Upper lobe of left lung (tissue), 6 donors: ENCODE results near the gene CCDC18. TPM values are rescaled to one million over a fixed set of nuclear protein-coding genes. Genes with fewer than 3 reads are reported as not detected.
A peak's percentile ranks its signal among the peaks of the same experiment; 100 is the strongest.
"Not testable (repeated sequence)": the region's sequence is repeated elsewhere in the genome, so short reads cannot be mapped to it uniquely, and the experiment has no call there.

ENCODE experiments used
- ATAC-seq, 2 donors: fragments of 200-7000 bp; cut with Tn5 transposase; one replicate each; pipeline ENCODE4 v1.9.1; 2022; ENCODE audit warnings: mild to moderate bottlenecking in 2 of 2, moderate library complexity in 2 of 2; ENCODE audit not compliant: low FRiP score in 2 of 2
- DNase-seq, 2 donors: peaks; one replicate each; pipeline ENCODE4 v3.0.0-alpha.2; 2019 to 2020
- H3K27ac ChIP-seq, 4 donors: fragments of 200-600 bp; sonication (generic); one replicate each; pipeline ENCODE4 v1.5.1; 2016 to 2019
- H3K27me3 ChIP-seq, 4 donors: fragments of 200-600 bp; sonication (generic); one replicate each; pipeline ENCODE4 v1.5.1; 2017 to 2019
- H3K36me3 ChIP-seq, 4 donors: fragments of 200-600 bp; sonication (generic); one replicate each; pipeline ENCODE4 v1.5.1; 2016 to 2019
- H3K4me1 ChIP-seq, 4 donors: fragments of 200-600 bp; sonication (generic); one replicate each; pipeline ENCODE4 v1.5.1; 2018 to 2019
- H3K4me3 ChIP-seq, 4 donors: fragments of 200-600 bp; sonication (generic); one replicate each; pipeline ENCODE4 v1.5.1; 2017 to 2019; ENCODE audit warnings: mild to moderate bottlenecking in 2 of 4, moderate library complexity in 1 of 4
- H3K9me3 ChIP-seq, 4 donors: fragments of 200-600 bp; sonication (generic); one replicate each; pipeline ENCODE4 v1.5.1; 2018 to 2019
- EP300 ChIP-seq, 4 donors: sonication (generic); formaldehyde crosslinking; IDR thresholded peaks; one replicate each; pipeline ENCODE4 v1.5.1; 2017; ENCODE audit warnings: antibody characterized with exemption in 4 of 4, control low read depth in 2 of 4
- POLR2A ChIP-seq, 4 donors: fragments of 450-650 bp; IDR thresholded peaks; one replicate each; pipeline ENCODE4 v1.5.1; 2016 to 2017; ENCODE audit warnings: antibody characterized with exemption in 4 of 4, mild to moderate bottlenecking in 2 of 4
- POLR2AphosphoS5 ChIP-seq, 2 donors: sonication (generic); formaldehyde crosslinking; IDR thresholded peaks; one replicate each; pipeline ENCODE4 v1.5.1; 2017; ENCODE audit warnings: antibody characterized with exemption in 2 of 2
- WGBS, 2 donors: methylation state at CpG; one replicate each; pipeline ENCODE4 v1.1.5; 2017 to 2018; 5-methylcytosine and 5-hydroxymethylcytosine counted together
- total RNA-seq, 6 donors: library from RNA; depleted of rRNA in 4 of 6; stranded (reverse); fragments of >200 nt in 4 of 6; gene quantifications; one replicate each; pipeline versions ENCODE4 v1.1.0 to v1.2.1, GENCODE V29; 2016 to 2021
- TF ChIP-seq, protein P1 (sequence below), 6 experiments: fragments of 450-650 bp in 4 of 6; fragments of 200-600 bp in 2 of 6; sonication (generic) in 2 of 6; IDR thresholded peaks; one replicate each; pipeline ENCODE4 v1.5.1; 2016 to 2019; ENCODE audit warnings: antibody characterized with exemption in 6 of 6
- donor health status: DM: no; HTN: no; CAD: no; lungs with moderate emphysema.
- donor health status: DM: no; HTN: yes; CAD: no; lungs with severe emphysema.

The CCDC18 gene
- total RNA-seq, 6 donors from 2014 or later, result 4.1 to 14.1 (median 6.4) TPM

DNA sequence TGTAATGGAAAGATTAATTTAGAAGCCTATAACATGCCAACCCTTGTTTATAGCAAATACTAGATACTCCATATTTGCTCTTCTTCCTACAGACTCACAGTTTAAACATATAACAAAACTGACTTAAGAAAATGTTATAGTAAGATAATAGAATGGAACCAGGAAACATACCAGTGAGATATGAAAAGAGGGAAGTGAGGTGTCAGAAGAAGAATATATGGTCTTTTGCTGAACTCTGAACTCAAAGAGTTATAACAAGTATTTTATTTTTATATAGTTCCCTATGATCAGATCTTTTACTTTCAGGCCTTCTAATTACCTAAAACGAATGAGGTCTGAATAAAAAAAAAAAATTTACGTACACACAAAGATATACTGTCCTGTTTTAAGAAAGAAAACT, 21.2 kb upstream of the CCDC18 start:
- H3K36me3 ChIP-seq, result peaks cover 9 to 54% (median 17%) of the 10 kb centered on the region in 4 donors
- 65 to 80% methylated on average over 2 of the region's 2 CpGs for WGBS, 2 donors
- H3K9me3 ChIP-seq, result no peaks in the 10 kb centered on the region
- H3K27ac ChIP-seq, result no peak overlapping the region
- TF ChIP-seq EP300 (IDR thresholded peaks at IDR 0.05) (no peak), POLR2A (IDR thresholded peaks at IDR 0.05) (no peak), POLR2AphosphoS5 (IDR thresholded peaks at IDR 0.05) (no peak)
- TF ChIP-seq, protein P1, sequence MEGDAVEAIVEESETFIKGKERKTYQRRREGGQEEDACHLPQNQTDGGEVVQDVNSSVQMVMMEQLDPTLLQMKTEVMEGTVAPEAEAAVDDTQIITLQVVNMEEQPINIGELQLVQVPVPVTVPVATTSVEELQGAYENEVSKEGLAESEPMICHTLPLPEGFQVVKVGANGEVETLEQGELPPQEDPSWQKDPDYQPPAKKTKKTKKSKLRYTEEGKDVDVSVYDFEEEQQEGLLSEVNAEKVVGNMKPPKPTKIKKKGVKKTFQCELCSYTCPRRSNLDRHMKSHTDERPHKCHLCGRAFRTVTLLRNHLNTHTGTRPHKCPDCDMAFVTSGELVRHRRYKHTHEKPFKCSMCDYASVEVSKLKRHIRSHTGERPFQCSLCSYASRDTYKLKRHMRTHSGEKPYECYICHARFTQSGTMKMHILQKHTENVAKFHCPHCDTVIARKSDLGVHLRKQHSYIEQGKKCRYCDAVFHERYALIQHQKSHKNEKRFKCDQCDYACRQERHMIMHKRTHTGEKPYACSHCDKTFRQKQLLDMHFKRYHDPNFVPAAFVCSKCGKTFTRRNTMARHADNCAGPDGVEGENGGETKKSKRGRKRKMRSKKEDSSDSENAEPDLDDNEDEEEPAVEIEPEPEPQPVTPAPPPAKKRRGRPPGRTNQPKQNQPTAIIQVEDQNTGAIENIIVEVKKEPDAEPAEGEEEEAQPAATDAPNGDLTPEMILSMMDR (IDR thresholded peaks at IDR 0.05), result no peak
- ATAC-seq (no peak), DNase-seq (no peak)
- no peaks in the 10 kb centered on the region for H3K4me1 ChIP-seq
- H3K27me3 ChIP-seq, result no peaks in the 10 kb centered on the region
- H3K4me3 ChIP-seq, result no peak overlapping the region

DNA sequence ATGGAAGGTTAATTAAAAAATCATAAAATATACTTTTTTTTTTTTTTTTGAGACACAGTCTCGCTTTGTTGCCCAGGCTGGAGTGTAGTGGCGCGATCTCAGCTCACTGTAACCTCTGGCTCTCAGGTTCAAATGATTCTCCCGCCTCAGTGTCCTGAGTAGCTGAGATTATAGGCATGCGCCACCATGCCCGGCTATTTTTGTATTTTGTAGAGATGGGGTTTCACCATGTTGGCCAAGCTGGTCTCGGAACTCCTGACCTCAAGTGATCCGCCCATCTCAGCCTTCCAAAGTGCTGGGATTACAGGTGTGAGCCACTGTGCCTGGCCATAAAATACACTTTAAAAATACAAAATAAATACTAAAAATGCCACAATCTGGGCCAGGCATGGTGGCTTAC, 17.2 kb upstream of the CCDC18 start:
- not testable (repeated sequence) for H3K27me3 ChIP-seq, H3K9me3 ChIP-seq, H3K27ac ChIP-seq, DNase-seq, ATAC-seq, H3K4me3 ChIP-seq, H3K4me1 ChIP-seq
- peaks cover under 1 to 16% (median 4%) of the 10 kb centered on the region in 4 donors for H3K36me3 ChIP-seq
- 93 to 97% methylated on average over 8 of the region's 8 CpGs for WGBS, 2 donors

DNA sequence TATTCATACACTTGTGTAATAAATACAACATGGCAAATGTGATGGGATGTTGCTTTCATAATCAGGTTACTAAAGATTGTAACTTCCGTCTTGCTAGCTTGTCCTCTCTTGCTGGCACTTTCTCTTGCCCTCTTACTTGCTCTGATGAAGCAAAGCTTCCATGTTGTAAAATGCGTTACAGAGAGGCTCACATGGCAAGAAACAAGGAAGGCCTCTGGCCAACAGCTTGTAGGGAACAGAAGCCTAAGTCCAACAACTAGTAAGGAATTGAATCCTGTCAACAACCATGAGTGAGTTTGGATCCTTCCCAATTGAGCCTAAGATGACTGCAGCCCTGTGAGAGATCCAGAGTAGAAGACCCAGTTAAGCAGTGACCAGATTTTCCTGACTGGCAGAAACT, 15.7 kb upstream of the CCDC18 start:
- no peak overlapping the region for H3K27ac ChIP-seq
- no peaks in the 10 kb centered on the region for H3K27me3 ChIP-seq
- no peak for ATAC-seq
- TF ChIP-seq, protein P1 (IDR thresholded peaks at IDR 0.05), result no peak
- TF ChIP-seq EP300 (IDR thresholded peaks at IDR 0.05) (no peak), POLR2AphosphoS5 (IDR thresholded peaks at IDR 0.05) (no peak), POLR2A (IDR thresholded peaks at IDR 0.05) (no peak)
- no peak for DNase-seq
- peaks cover 0 to 3% (median 0%) of the 10 kb centered on the region in 4 donors for H3K36me3 ChIP-seq
- 71 to 83% methylated on average over 2 of the region's 2 CpGs for WGBS, 2 donors
- H3K9me3 ChIP-seq, result no peaks in the 10 kb centered on the region
- H3K4me3 ChIP-seq, result no peak overlapping the region
- no peaks in the 10 kb centered on the region for H3K4me1 ChIP-seq

DNA sequence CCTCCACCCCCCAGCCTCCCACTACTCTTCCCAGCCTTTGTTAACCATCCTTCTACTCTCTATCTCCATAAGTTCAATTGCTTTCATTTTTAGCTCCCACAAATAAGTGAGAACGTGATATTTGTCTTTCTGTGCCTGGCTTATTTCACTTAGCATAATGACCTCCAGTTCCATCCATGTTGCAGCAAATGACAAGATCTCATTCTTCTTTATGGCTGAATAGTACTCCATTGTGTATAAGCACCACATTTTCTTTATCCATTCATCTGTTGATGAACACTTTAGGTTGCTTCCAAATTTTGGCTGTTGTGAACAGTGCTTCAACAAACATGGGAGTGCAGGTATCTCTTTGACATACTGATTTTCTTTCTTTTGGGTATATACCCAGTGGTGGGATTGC, 14.6 kb upstream of the CCDC18 start:
- 95 to 100% methylated on average over 1 of the region's 1 CpG for WGBS, 2 donors
- not testable (repeated sequence) for ATAC-seq, H3K9me3 ChIP-seq, H3K4me1 ChIP-seq, DNase-seq, H3K36me3 ChIP-seq, H3K27me3 ChIP-seq, H3K27ac ChIP-seq, H3K4me3 ChIP-seq

DNA sequence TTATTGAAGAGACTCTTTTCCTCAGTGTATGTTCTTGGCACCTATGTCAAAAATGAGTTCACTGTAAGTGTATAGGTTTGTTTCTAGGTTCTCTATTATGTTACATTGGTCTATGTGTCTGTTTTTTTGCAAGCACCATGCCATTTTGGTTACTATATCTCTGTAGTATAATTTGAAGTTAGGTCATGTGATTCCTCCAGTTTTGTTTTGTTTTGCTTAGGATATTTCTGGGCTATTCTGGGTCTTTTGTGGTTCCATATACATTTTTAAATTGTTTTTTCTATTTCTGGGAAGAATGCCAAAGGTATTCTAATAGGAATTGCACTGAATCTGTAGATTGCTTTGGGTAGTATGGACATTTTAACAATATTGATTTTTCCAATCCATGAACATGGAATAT, 13.5 kb upstream of the CCDC18 start:
- no peak for ATAC-seq

DNA sequence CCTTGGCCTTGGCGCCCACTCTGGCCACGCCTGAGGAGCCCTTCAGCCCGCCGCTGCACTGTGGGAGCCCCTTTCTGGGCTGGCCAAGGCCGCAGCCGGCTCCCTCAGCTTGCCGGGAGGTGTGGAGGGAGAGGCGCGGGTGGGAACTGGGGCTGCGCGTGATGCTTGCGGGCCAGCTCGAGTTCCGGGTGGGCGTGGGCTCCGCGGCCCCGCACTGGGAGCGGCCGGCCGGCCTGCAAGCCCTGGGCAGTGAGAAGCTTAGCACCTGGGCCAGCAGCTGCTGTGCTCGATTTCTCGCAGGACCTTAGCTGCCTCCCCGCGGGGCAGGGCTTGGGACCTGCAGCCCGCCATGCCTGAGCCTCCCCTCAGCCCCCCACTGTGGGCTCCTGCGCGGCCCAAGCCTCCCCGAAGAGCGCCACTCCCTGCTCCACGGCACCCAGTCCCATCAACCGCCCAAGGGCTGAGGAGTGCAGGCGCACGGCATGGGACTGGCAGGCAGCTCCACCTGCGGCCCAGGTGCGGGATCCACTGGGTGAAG, 10.3 kb upstream of the CCDC18 start:
- not testable (repeated sequence) for ATAC-seq, H3K9me3 ChIP-seq, H3K27me3 ChIP-seq, H3K27ac ChIP-seq, H3K4me3 ChIP-seq, H3K36me3 ChIP-seq
- DNase-seq, result peak in 1 of 2 donors; percentile 76
- peaks cover 8 to 20% (median 14%) of the 10 kb centered on the region in 4 donors for H3K4me1 ChIP-seq
- 93 to 95% methylated on average over 7 to 24 of the region's 36 CpGs for WGBS, 2 donors

More for the DNA sequence above, 13.5 kb upstream of the CCDC18 start:
- no peaks in the 10 kb centered on the region for H3K27me3 ChIP-seq
- TF ChIP-seq, protein P1 (IDR thresholded peaks at IDR 0.05), result no peak
- no peak for TF ChIP-seq POLR2AphosphoS5 (IDR thresholded peaks at IDR 0.05)
- TF ChIP-seq EP300 (IDR thresholded peaks at IDR 0.05), result no peak
- TF ChIP-seq POLR2A (IDR thresholded peaks at IDR 0.05), result no peak
- no peak for DNase-seq
- peaks cover 4 to 8% (median 5%) of the 10 kb centered on the region in 4 donors for H3K4me1 ChIP-seq
- no peak overlapping the region for H3K27ac ChIP-seq
- H3K36me3 ChIP-seq, result peaks cover 0 to 5% (median 0%) of the 10 kb centered on the region in 4 donors
- H3K9me3 ChIP-seq, result peaks cover 0 to 5% (median 2%) of the 10 kb centered on the region in 4 donors
- no peak overlapping the region for H3K4me3 ChIP-seq
